Measurements from ENCODE around the gene YAF2.
A peak's percentile ranks its signal among the peaks of the same experiment; 100 is the strongest.

Gene YAF2

GRCh38 chr12:42173961-42174521, 64.0 kb downstream of the YAF2 start:
- peaks cover 29% of the 10 kb centered on the region for H3K9me3 Mint-ChIP-seq
- H3K4me3 Mint-ChIP-seq, result no peak overlapping the region
- H3K27ac Mint-ChIP-seq, result peak overlapping the region; percentile 89
- no peak for TF ChIP-seq CTCF (IDR thresholded peaks at IDR 0.05)
- peaks cover 3% of the 10 kb centered on the region for H3K4me1 Mint-ChIP-seq
- no peak for DNase-seq
- peaks cover 64% of the 10 kb centered on the region for H3K36me3 Mint-ChIP-seq (ENCODE audit: low read depth)
- H3K27me3 Mint-ChIP-seq (ENCODE audit: low read depth, poor library complexity), result no peaks in the 10 kb centered on the region

GRCh38 chr12:42172441-42173210, 65.4 kb downstream of the YAF2 start:
- DNase-seq, result no peak
- Mint-ChIP-seq H3K36me3 (ENCODE audit: low read depth) (peaks cover 58% of the 10 kb centered on the region), H3K27me3 (ENCODE audit: low read depth, poor library complexity) (no peaks in the 10 kb centered on the region), H3K4me3 (no peak overlapping the region), H3K4me1 (peaks cover 3% of the 10 kb centered on the region), H3K27ac (no peak overlapping the region), H3K9me3 (peaks cover 27% of the 10 kb centered on the region)
- no peak for TF ChIP-seq CTCF (IDR thresholded peaks at IDR 0.05)

- no peak for DNase-seq
- H3K27me3 Mint-ChIP-seq (ENCODE audit: low read depth, poor library complexity), result no peaks in the 10 kb centered on the region
- H3K4me3 Mint-ChIP-seq, result no peak overlapping the region
- H3K9me3 Mint-ChIP-seq, result no peaks in the 10 kb centered on the region
- no peak overlapping the region for H3K27ac Mint-ChIP-seq
- H3K36me3 Mint-ChIP-seq (ENCODE audit: low read depth), result peaks cover 57% of the 10 kb centered on the region
- TF ChIP-seq CTCF (IDR thresholded peaks at IDR 0.05), result no peak
- H3K4me1 Mint-ChIP-seq, result no peaks in the 10 kb centered on the region
Observed at GRCh38 chr12:42167711-42168110, 70.3 kb downstream of the YAF2 start.

- peaks cover 51% of the 10 kb centered on the region for H3K36me3 Mint-ChIP-seq (ENCODE audit: low read depth)
- TF ChIP-seq CTCF (IDR thresholded peaks at IDR 0.05), result no peak
- DNase-seq, result no peak
- no peaks in the 10 kb centered on the region for H3K27me3 Mint-ChIP-seq (ENCODE audit: low read depth, poor library complexity)
- no peaks in the 10 kb centered on the region for H3K9me3 Mint-ChIP-seq
- H3K4me3 Mint-ChIP-seq, result no peak overlapping the region
- H3K4me1 Mint-ChIP-seq, result no peaks in the 10 kb centered on the region
- no peak overlapping the region for H3K27ac Mint-ChIP-seq
Observed at GRCh38 chr12:42166501-42166900, 71.5 kb downstream of the YAF2 start.

- TF ChIP-seq CTCF (IDR thresholded peaks at IDR 0.05), result no peak
- H3K4me3 Mint-ChIP-seq, result no peak overlapping the region
- no peak for DNase-seq
- H3K9me3 Mint-ChIP-seq, result no peaks in the 10 kb centered on the region
- no peak overlapping the region for H3K27ac Mint-ChIP-seq
- H3K27me3 Mint-ChIP-seq (ENCODE audit: low read depth, poor library complexity), result no peaks in the 10 kb centered on the region
- H3K36me3 Mint-ChIP-seq (ENCODE audit: low read depth), result peaks cover 43% of the 10 kb centered on the region
- no peaks in the 10 kb centered on the region for H3K4me1 Mint-ChIP-seq
Observed at GRCh38 chr12:42163913-42164312, 74.1 kb downstream of the YAF2 start.

GRCh38 chr12:42162965-42163364, 75.1 kb downstream of the YAF2 start:
- Mint-ChIP-seq H3K36me3 (ENCODE audit: low read depth) (peaks cover 40% of the 10 kb centered on the region), H3K4me3 (no peak overlapping the region), H3K4me1 (no peaks in the 10 kb centered on the region), H3K27me3 (ENCODE audit: low read depth, poor library complexity) (no peaks in the 10 kb centered on the region), H3K9me3 (no peaks in the 10 kb centered on the region), H3K27ac (peak overlapping the region; percentile 11)
- no peak for TF ChIP-seq CTCF (IDR thresholded peaks at IDR 0.05)
- DNase-seq, result no peak
